Mucosa of stomach (tissue), 1 donor: ENCODE results near the gene TMCC1.

Experiments
- H3K27me3 ChIP-seq: one replicate; pipeline ENCODE4 v1.7.0; 2013; ENCODE audit warnings: mild to moderate bottlenecking, low read length; ENCODE audit not compliant: control insufficient read depth, insufficient read depth
- H3K36me3 ChIP-seq: one replicate; pipeline ENCODE4 v1.7.0; 2013; ENCODE audit warnings: low read length; ENCODE audit not compliant: control insufficient read depth, insufficient read depth
- H3K4me1 ChIP-seq: one replicate; pipeline ENCODE4 v1.7.0; 2013; ENCODE audit warnings: mild to moderate bottlenecking, low read length; ENCODE audit not compliant: control insufficient read depth, insufficient read depth
- H3K4me3 ChIP-seq: one replicate; pipeline ENCODE4 v1.7.0; 2013; ENCODE audit warnings: low read length
- H3K9ac ChIP-seq: one replicate; pipeline ENCODE4 v1.7.0; 2013; ENCODE audit warnings: mild to moderate bottlenecking, low read length, moderate library complexity
- H3K9me3 ChIP-seq: one replicate; pipeline ENCODE4 v1.7.0; 2013; ENCODE audit warnings: mild to moderate bottlenecking, low read length, moderate library complexity; ENCODE audit not compliant: control insufficient read depth
- donor health status: Pancreatic carcinoma.

TMCC1 gene

DNA sequence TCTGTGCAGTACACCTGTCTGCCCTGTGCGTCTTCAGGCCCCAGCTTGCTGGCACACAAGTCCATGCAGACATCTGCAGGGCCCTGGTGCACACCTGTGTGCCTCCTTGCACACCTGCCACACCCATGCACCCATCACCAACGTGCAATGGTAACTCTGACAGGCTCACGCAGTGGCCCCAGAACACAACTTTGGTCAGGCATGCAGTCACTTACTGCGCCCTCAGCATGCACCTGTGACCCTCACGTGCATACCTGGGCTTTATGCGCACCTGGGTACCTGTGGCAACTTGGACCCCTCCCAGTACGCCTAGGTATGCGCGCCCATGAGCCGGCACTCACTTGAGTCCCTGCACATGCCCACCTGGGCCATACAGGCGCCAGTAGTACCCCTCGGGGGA, 288.7 kb downstream of the TMCC1 start:
- Histone ChIP-seq H3K4me3 (no peak overlapping the region), H3K9ac (peak overlapping the region; percentile 34), H3K36me3 (no peaks in the 10 kb centered on the region), H3K9me3 (no peaks in the 10 kb centered on the region), H3K4me1 (peaks cover 12% of the 10 kb centered on the region), H3K27me3 (peaks cover 29% of the 10 kb centered on the region)

- H3K4me1 ChIP-seq, result peaks cover 14% of the 10 kb centered on the region
These were observed 289.3 kb downstream of the TMCC1 start for GRCh38 chr3:129603991-129604749.

DNA sequence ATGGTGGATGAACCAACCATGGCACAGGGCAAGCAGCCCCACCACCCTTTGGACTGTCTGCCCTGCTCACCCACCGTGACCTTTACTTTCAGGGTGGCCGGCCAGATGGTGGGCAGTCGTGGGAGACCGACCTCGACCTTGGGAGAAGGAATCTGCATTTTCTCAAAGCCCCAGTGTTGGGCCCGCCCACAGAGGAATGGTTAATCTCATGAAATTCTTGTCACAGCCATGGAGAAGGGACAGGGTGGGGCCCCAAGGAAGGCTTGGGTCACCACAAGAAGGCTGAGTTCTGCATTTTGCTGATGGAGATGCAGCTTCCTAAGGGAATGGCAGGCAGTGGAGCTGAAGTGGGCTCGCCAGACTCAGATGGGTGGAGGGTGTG, 290.0 kb downstream of the TMCC1 start:
- Histone ChIP-seq H3K27me3 (peaks cover 29% of the 10 kb centered on the region), H3K36me3 (no peaks in the 10 kb centered on the region), H3K4me3 (no peak overlapping the region), H3K9ac (peak overlapping the region; percentile 39), H3K9me3 (no peaks in the 10 kb centered on the region), H3K4me1 (peaks cover 14% of the 10 kb centered on the region)

More at GRCh38 chr3:129603991-129604749, 289.3 kb downstream of the TMCC1 start:
- Histone ChIP-seq H3K4me3 (no peak overlapping the region), H3K27me3 (peaks cover 29% of the 10 kb centered on the region), H3K9me3 (no peaks in the 10 kb centered on the region), H3K9ac (no peak overlapping the region), H3K36me3 (no peaks in the 10 kb centered on the region)

- Histone ChIP-seq H3K9ac (peak overlapping the region; percentile 39), H3K27me3 (peaks cover 28% of the 10 kb centered on the region), H3K9me3 (no peaks in the 10 kb centered on the region), H3K4me3 (no peak overlapping the region), H3K4me1 (peaks cover 20% of the 10 kb centered on the region), H3K36me3 (no peaks in the 10 kb centered on the region)
These were observed 290.6 kb downstream of the TMCC1 start for GRCh38 chr3:129602730-129603560.

DNA sequence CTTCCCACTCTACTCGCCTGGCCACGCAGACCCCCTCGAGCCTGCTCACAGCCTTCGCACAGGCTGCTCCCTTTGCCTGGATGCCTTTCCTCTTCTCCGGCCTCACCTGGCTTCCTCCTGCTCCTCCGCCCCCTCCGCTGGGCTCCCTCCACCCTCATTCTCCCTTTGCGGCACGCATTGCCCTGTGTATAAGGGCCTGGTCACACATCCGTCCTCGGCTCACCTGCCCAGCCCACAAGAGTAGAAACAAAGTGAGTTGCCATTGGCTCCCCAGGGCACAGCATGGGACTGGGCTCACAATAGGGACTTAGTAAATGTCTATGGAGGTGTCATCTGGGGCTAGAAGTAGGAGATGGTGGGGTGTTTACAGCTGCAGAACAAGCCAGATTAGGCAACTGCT, 291.2 kb downstream of the TMCC1 start:
- no peak overlapping the region for H3K4me3 ChIP-seq
- no peaks in the 10 kb centered on the region for H3K36me3 ChIP-seq
- peaks cover 22% of the 10 kb centered on the region for H3K27me3 ChIP-seq
- no peak overlapping the region for H3K9ac ChIP-seq
- H3K4me1 ChIP-seq, result peaks cover 25% of the 10 kb centered on the region
- H3K9me3 ChIP-seq, result no peaks in the 10 kb centered on the region

DNA sequence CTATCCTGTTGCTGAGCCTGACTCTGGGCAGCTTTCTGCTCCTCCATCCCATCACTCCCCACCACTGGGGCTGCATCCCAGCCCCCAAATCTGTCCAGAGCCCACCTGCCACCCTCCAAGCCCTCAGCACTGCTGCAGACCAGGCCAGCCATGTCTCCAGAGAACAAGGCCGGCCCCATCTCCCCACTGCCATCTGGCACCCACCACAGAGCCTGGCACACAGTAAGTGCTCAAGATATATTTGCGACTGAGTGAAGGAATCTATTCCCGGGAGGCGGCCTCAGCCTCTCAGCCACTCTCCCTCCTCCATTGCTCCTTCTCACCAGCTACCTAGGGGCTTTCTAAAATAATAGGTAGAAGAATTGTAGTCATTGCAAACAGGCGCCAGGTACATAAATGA, 291.8 kb downstream of the TMCC1 start:
- Histone ChIP-seq H3K4me1 (peaks cover 31% of the 10 kb centered on the region), H3K9me3 (no peaks in the 10 kb centered on the region), H3K9ac (no peak overlapping the region), H3K27me3 (peaks cover 17% of the 10 kb centered on the region), H3K36me3 (no peaks in the 10 kb centered on the region), H3K4me3 (no peak overlapping the region)

GRCh38 chr3:129600348-129600747, 293.2 kb downstream of the TMCC1 start:
- Histone ChIP-seq H3K27me3 (peaks cover 8% of the 10 kb centered on the region), H3K4me1 (peaks cover 31% of the 10 kb centered on the region), H3K9me3 (no peaks in the 10 kb centered on the region), H3K36me3 (no peaks in the 10 kb centered on the region), H3K4me3 (no peak overlapping the region), H3K9ac (no peak overlapping the region)

- peaks cover 37% of the 10 kb centered on the region for H3K4me1 ChIP-seq
- no peak overlapping the region for H3K9ac ChIP-seq
- H3K36me3 ChIP-seq, result no peaks in the 10 kb centered on the region
- H3K4me3 ChIP-seq, result no peak overlapping the region
- peaks cover 2% of the 10 kb centered on the region for H3K27me3 ChIP-seq
- no peaks in the 10 kb centered on the region for H3K9me3 ChIP-seq
These were observed 293.9 kb downstream of the TMCC1 start for GRCh38 chr3:129599607-129600006.

DNA sequence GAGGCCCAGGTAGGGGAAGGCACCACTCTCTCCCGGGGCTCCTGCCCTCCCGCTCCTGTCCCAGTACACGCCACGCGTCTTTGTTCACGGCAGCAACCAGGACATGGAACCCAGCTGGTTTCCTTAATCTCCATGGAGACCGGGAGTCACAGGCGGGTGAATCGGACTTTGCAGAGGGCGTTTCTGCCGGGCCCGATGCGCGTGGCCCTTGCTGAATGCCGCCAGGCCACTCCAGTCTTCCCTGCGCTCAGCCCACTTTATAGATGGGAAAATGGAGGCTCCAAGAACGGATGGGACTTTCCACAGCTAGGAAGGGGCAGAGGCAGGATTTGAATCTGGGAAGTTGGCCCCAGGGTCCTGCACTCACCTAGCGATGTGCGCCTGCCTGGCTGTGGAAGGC, 294.4 kb downstream of the TMCC1 start:
- Histone ChIP-seq H3K4me1 (peaks cover 41% of the 10 kb centered on the region), H3K9me3 (no peaks in the 10 kb centered on the region), H3K27me3 (no peaks in the 10 kb centered on the region), H3K36me3 (no peaks in the 10 kb centered on the region), H3K4me3 (no peak overlapping the region), H3K9ac (no peak overlapping the region)

GRCh38 chr3:129598484-129598883, 295.0 kb downstream of the TMCC1 start:
- Histone ChIP-seq H3K9me3 (no peaks in the 10 kb centered on the region), H3K27me3 (no peaks in the 10 kb centered on the region), H3K4me1 (peaks cover 47% of the 10 kb centered on the region), H3K4me3 (no peak overlapping the region), H3K36me3 (no peaks in the 10 kb centered on the region), H3K9ac (no peak overlapping the region)

- Histone ChIP-seq H3K27me3 (no peaks in the 10 kb centered on the region), H3K4me3 (no peak overlapping the region), H3K36me3 (no peaks in the 10 kb centered on the region), H3K9ac (no peak overlapping the region), H3K4me1 (peaks cover 51% of the 10 kb centered on the region), H3K9me3 (no peaks in the 10 kb centered on the region)
These were observed 295.5 kb downstream of the TMCC1 start for GRCh38 chr3:129598000-129598381.
